Left lung (tissue), 10 donors: ENCODE data around the gene PARVG. TPM values are rescaled to one million over a fixed set of nuclear protein-coding genes. Genes with fewer than 3 reads are reported as not detected.
A peak's percentile ranks its signal among the peaks of the same experiment; 100 is the strongest.

ENCODE experiments used
- ATAC-seq: fragments of 200-7000 bp; cut with Tn5 transposase; one replicate; pipeline ENCODE4 v1.9.1; 2020; ENCODE audit warnings: moderate library complexity
- DNase-seq, 4 donors: peaks; one replicate each; pipeline ENCODE4 v3.0.0-alpha.2; 2013 to 2020
- H3K27ac ChIP-seq, 2 donors: fragments of 200-600 bp; sonication (generic) in 1 of 2; one replicate each; pipeline versions ENCODE4 v1.5.0 to v1.8.0; 2020 to 2021
- H3K27me3 ChIP-seq, 2 donors: fragments of 200-600 bp; sonication (generic) in 1 of 2; one replicate each; pipeline versions ENCODE4 v1.5.0 to v1.8.0; 2020 to 2021
- H3K36me3 ChIP-seq, 2 donors: fragments of 200-600 bp; sonication (generic) in 1 of 2; one replicate each; pipeline versions ENCODE4 v1.5.0 to v1.8.0; 2020 to 2021
- H3K4me1 ChIP-seq, 2 donors: fragments of 200-600 bp; one replicate each; pipeline ENCODE4 v1.8.0; 2021
- H3K4me3 ChIP-seq, 2 donors: fragments of 200-600 bp; sonication (generic) in 1 of 2; one replicate each; pipeline versions ENCODE4 v1.5.0 to v1.8.0; 2020 to 2021; ENCODE audit warnings: mild to moderate bottlenecking in 1 of 2
- H3K9me3 ChIP-seq, 2 donors: fragments of 200-600 bp; sonication (generic) in 1 of 2; one replicate each; pipeline versions ENCODE4 v1.5.0 to v1.8.0; 2020 to 2021
- intact Hi-C, 2 donors: fragments of 100-400 bp; cut with DNase I; formaldehyde crosslinking; loops; one replicate each; pipeline versions ENCODE4 v1.11.2 to v1.14.2; 2022
- polyA plus RNA-seq, 6 donors: library from polyadenylated mRNA; unstranded; fragments of 120-200 nt; gene quantifications; one replicate each; pipeline ENCODE4 v1.2.1, GENCODE V29; 2013; ENCODE audit not compliant: insufficient read length in 6 of 6
- total RNA-seq, 2 donors: library from RNA; stranded (reverse); fragmentation: NEBNext Ultra II Directional; extraction: Animal tissue kit (Norgen Biotek cat#: 25700); gene quantifications; one replicate each; pipeline ENCODE4 v1.2.1, GENCODE V29; 2021
- TF ChIP-seq, protein P1 (sequence below), 2 donors: fragments of 200-600 bp; sonication (generic) in 1 of 2; IDR thresholded peaks; one replicate each; pipeline versions ENCODE4 v1.5.0 to v1.8.0; 2021; ENCODE audit warnings: antibody characterized with exemption in 2 of 2
- donor health status: DM: no; HTN: yes; CAD: no.
- donor health status: DM: no; HTN: no; CAD: no.

Gene PARVG
- total and polyA plus RNA-seq, 8 donors = 3.0 to 57.9 (median 3.5) TPM

DNA sequence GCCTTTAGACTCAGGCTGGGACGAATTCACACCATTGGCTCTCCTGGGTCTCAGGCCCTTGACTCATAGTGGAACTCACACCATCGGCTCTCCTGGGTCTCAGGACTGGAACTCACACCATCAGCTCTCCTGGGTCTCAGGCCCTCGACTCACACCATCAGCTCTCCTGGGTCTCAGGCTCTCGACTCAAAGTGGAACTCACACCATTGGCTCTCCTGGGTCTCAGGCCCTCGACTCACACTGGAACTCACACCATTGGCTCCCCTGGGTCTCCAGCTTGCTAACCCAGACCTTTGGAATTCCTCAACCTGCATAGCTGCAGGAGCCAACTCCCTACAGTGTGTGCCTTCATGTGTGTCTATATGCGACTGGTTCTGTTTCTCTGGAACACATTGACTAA lies 75.4 kb downstream of the PARVG start:
- no peaks in the 10 kb centered on the region for H3K9me3 ChIP-seq
- DNase-seq = no peak
- no peak overlapping the region for H3K27ac ChIP-seq
- ATAC-seq = no peak
- TF ChIP-seq, protein P1, sequence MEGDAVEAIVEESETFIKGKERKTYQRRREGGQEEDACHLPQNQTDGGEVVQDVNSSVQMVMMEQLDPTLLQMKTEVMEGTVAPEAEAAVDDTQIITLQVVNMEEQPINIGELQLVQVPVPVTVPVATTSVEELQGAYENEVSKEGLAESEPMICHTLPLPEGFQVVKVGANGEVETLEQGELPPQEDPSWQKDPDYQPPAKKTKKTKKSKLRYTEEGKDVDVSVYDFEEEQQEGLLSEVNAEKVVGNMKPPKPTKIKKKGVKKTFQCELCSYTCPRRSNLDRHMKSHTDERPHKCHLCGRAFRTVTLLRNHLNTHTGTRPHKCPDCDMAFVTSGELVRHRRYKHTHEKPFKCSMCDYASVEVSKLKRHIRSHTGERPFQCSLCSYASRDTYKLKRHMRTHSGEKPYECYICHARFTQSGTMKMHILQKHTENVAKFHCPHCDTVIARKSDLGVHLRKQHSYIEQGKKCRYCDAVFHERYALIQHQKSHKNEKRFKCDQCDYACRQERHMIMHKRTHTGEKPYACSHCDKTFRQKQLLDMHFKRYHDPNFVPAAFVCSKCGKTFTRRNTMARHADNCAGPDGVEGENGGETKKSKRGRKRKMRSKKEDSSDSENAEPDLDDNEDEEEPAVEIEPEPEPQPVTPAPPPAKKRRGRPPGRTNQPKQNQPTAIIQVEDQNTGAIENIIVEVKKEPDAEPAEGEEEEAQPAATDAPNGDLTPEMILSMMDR (IDR thresholded peaks at IDR 0.05) = no peak
- H3K4me1 ChIP-seq = no peaks in the 10 kb centered on the region
- no peaks in the 10 kb centered on the region for H3K36me3 ChIP-seq
- intact Hi-C loops = no loop called here
- peaks cover 0 to 13% of the 10 kb centered on the region in 2 donors for H3K27me3 ChIP-seq
- H3K4me3 ChIP-seq = no peak overlapping the region

DNA sequence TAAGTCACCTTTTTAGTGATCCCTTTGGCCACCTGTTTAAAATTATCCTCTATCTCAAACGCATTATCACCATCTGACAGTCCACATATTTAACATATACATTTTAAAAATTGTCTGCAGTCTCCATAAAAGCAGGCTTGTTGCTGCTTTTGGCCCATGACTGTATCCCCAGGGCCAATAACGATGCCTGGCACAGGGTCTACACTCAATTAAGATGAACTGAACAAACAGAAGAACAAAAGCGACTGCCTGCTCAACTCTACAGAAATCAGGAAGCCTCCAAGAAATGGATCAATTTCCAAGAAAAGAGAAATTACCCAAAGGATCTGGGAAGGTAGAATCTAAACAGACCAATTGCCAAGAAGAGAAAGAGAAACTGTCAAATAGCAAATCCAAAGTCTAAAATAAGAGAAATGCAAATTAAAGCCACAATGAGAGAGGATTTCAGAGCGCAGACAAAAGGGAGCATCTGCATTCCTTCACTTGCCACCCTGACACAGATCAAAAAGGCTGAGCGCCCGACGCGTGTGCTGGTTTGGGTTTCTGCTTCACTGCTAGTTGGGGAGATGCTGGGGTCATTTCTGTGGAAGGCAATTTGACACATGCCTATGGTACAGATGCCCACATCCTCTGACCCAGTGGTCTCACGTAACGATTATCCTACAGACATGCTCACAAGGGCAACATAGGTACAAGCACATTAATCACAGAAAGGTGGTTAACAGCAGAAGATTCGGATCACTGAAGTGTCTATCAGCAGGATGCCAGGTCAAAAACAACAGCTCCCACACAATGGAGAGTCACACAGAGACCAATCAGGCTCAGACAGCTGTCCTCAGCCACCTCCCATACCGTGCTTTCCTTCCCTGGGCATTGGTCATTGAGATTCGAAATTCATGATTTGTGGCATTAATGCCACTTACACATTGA lies 76.1 kb downstream of the PARVG start:
- no peak overlapping the region for H3K27ac ChIP-seq
- H3K4me1 ChIP-seq = no peaks in the 10 kb centered on the region
- no peaks in the 10 kb centered on the region for H3K36me3 ChIP-seq
- no peak for ATAC-seq
- H3K9me3 ChIP-seq = no peaks in the 10 kb centered on the region
- peak in 1 of 4 donors; percentile 26 for DNase-seq
- peaks cover 0 to 13% of the 10 kb centered on the region in 2 donors for H3K27me3 ChIP-seq
- TF ChIP-seq, protein P1 (IDR thresholded peaks at IDR 0.05) = no peak
- intact Hi-C loops = no loop called here
- H3K4me3 ChIP-seq = no peak overlapping the region

Other genes with a start within 250 kb of the PARVG start
- 10 to 100 TPM; 23.3 to 32.0 TPM for gene SAMM50, start 225.5 kb upstream of the PARVG start, total RNA-seq
- gene SAMM50, start 225.5 kb upstream of the PARVG start, polyA plus RNA-seq = 10 to 100 TPM; 57.9 to 66.6 (median 63.5) TPM
- gene PARVB, start 156.6 kb upstream of the PARVG start, total RNA-seq = 10 to 100 TPM; 31.7 to 53.7 TPM
- 10 to 100 TPM; 32.7 to 42.5 (median 34.0) TPM for gene PARVB, start 156.6 kb upstream of the PARVG start, polyA plus RNA-seq
- under 1 TPM; 0.79 to 0.84 TPM for gene SHISAL1, start 132.0 kb downstream of the PARVG start, total RNA-seq
- 1 to 10 TPM in 3 of 6 donors, under 1 TPM in 3; 0.72 to 1.4 (median 1.1) TPM for gene SHISAL1, start 132.0 kb downstream of the PARVG start, polyA plus RNA-seq